ENCODE data around the gene DCDC2B. TPM values are rescaled to one million over a fixed set of nuclear protein-coding genes. Genes with fewer than 3 reads are reported as not detected.

DCDC2B gene
- total and polyA plus RNA-seq, 7 donors: 0.04 TPM; not detected in 6

DNA sequence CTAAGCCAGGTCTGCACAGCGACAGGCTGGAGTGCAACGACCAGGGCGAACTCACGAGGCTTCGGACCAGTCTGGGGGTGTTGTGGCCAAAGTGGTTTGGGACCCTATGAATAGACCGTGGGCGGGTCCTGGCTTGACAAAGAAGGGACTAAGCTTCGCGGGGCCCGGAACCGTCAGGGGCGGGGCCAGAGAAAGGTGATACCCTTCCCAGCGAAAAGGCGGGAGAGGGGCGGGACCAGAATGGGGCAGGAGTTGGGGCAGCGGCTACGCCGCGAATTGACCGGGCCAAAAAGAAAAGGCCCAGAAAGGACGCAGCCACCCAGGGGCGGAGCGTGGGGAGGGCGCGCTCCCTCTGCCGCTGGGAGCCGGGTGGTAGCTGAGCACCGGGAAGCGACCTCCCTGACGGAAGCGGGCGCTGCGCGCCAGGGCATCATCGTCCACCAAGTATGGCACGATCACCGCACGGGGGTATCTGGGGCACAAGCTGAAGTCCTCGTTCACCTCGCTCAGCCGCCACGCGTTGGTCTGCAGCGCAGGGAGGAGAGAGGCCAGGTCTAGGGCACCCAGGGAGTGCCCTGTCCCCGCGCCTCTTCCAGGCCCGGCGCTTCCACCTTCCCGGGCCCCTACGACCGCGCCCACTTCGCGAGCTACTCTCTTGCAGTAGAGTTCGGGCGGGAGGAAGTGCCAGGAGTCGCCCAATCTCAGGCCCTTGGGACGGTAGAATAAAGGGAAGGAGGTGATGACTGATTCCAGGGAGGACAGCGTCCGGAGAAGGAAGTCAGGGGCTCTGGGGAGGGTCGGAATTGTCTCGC lies 31.5 kb downstream of the DCDC2B start:
- intact Hi-C loops (cut with DNase I): loop anchor here (1.0 kb wide), 1 partner anchor 18 kb away; the partner anchor contains the start of genes EIF3I and TMEM234
- TF ChIP-seq, protein P1, sequence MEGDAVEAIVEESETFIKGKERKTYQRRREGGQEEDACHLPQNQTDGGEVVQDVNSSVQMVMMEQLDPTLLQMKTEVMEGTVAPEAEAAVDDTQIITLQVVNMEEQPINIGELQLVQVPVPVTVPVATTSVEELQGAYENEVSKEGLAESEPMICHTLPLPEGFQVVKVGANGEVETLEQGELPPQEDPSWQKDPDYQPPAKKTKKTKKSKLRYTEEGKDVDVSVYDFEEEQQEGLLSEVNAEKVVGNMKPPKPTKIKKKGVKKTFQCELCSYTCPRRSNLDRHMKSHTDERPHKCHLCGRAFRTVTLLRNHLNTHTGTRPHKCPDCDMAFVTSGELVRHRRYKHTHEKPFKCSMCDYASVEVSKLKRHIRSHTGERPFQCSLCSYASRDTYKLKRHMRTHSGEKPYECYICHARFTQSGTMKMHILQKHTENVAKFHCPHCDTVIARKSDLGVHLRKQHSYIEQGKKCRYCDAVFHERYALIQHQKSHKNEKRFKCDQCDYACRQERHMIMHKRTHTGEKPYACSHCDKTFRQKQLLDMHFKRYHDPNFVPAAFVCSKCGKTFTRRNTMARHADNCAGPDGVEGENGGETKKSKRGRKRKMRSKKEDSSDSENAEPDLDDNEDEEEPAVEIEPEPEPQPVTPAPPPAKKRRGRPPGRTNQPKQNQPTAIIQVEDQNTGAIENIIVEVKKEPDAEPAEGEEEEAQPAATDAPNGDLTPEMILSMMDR (IDR thresholded peaks at IDR 0.05): peak in 2 of 4 experiments; percentile 9 to 24
- TF ChIP-seq POLR2A (IDR thresholded peaks at IDR 0.05): peak in 1 of 2 donors; percentile 15
- peak; percentile 49 to 76 (median 62) for TF ChIP-seq POLR2AphosphoS5 (IDR thresholded peaks at IDR 0.05)
- no peak for TF ChIP-seq EP300 (IDR thresholded peaks at IDR 0.05)
- Histone ChIP-seq H3K4me1 (peaks cover 0 to 32% (median 18%) of the 10 kb centered on the region in 4 donors), H3K27me3 (no peaks in the 10 kb centered on the region), H3K4me3 (peak overlapping the region; percentile 57 to 64 (median 63)), H3K27ac (peak overlapping the region; percentile 75 to 91 (median 80)), H3K9me3 (no peaks in the 10 kb centered on the region), H3K36me3 (no peaks in the 10 kb centered on the region)
- DNase-seq: peak; percentile 91
- WGBS, 2 donors: 3 to 5% methylated on average over 62 of the region's 62 CpGs

DNA sequence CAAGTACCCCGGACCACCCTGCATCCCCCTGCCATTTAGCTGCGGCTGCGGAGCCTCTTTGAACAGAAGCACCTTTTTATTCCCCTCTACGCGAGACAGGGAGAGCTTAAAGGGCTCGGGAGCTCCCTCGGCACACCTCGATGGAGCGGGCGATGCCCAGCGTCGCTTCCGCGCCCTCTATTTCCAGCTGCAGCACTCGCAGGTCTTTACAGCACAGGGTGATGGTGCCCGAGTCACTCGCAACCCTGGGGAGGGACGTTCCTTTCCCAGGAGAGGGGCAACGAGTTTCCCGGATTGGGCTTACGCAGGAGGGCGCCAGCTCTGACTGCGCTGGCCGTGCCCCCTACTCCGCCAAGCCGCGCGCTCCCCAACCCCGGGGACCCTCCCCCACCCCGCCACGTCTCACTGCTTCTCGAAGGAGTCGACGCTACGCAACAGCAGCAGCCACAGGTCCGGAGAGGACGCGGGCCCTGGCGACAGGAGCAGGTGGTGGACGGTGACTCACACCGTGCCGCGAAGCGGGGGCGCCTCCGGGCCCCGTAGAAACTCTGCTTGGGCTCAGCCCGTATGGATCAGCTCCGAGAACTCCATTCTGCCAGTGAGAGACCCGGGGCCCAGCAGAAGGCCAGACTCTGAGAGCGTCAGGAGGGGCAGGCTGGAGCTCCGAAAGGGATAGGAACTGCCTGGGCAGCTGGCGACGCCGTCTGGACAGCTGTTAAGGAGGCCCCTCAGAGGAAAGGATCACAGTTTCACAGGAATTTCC lies 32.3 kb downstream of the DCDC2B start:
- Histone ChIP-seq H3K27ac (peak overlapping the region; percentile 75 to 91 (median 80)), H3K27me3 (no peaks in the 10 kb centered on the region), H3K4me3 (peak overlapping the region; percentile 57 to 64 (median 63)), H3K4me1 (peaks cover 0 to 32% (median 18%) of the 10 kb centered on the region in 4 donors), H3K9me3 (no peaks in the 10 kb centered on the region), H3K36me3 (no peaks in the 10 kb centered on the region)
- intact Hi-C loops (cut with DNase I): loop anchor here (1.0 kb wide), 1 partner anchor 51 kb away; the partner anchor contains the start of gene HDAC1
- peak in 1 of 4 donors; percentile 17 for TF ChIP-seq POLR2AphosphoS5 (IDR thresholded peaks at IDR 0.05)
- TF ChIP-seq, protein P1 (IDR thresholded peaks at IDR 0.05): no peak
- 1 to 2% methylated on average over 55 of the region's 55 CpGs for whole genome bisulfite sequencing, 2 donors
- DNase-seq: peak; percentile 84

DNA sequence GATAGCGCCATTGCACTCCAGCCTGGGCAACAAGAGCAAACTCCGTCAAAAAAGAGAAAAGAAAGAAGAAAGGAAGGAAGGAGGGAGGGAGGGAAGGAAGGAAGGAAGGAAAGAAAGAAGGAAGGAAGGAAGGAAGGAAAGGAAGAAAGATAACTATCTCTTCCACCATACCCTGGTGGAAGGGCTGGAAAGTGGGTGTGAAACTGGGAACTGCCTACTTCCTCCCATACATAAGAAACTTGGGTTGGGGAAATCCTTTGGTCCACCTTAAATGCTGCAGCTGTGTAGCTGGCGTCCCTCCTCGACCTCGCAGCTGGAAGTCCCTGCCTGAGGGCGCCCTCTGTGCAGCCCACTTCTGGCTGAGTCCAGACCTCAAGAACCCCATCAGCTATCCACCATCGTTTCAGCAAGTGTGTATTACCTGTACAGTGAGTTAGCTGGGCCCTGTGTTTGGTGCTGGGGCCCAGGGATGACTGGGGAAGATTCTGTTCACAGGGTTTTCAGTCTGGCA lies 33.5 kb downstream of the DCDC2B start:
- Histone ChIP-seq H3K4me1 (peaks cover 0 to 43% (median 29%) of the 10 kb centered on the region in 4 donors), H3K27ac (peak overlapping the region in 1 of 4 donors; percentile 81)

DNA sequence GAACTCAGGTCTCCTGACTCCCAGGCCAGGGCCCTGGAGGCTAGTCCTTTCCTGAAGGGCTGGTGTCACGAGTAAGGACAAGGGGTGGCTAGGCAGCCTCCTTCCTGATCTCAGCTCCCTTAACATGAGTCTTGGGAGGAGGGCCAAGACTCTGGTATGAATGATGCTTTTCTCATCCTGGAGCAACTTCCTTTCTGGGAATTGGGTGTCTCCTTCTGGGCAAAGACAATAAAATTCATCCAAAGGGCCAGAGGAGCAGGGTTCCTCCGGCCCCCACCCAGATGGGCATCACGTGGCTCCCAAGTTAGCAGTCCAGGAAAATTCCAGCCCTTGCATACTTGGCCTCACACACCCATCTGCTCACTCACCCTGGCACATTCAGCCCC lies 38.0 kb downstream of the DCDC2B start, which contains the start of gene FAM167B:
FAM167B (plus strand) TSS at position 335 of the 386 bp plus-strand sequence. CDS start 200 bp downstream, outside the sequence.
- H3K27ac ChIP-seq: peak within 1 kb of the TSS; percentile 45 to 74 (median 52)
- no peak for TF ChIP-seq POLR2A (IDR thresholded peaks at IDR 0.05)
- TF ChIP-seq POLR2AphosphoS5 (IDR thresholded peaks at IDR 0.05): peak in 3 of 4 donors; percentile 24 to 72 (median 35)
- TF ChIP-seq EP300 (IDR thresholded peaks at IDR 0.05): peak in 1 of 4 donors; percentile 9
- intact Hi-C loops (cut with DNase I): no loop called here
- peak; percentile 77 for DNase-seq
- H3K9me3 ChIP-seq: no peaks in the 10 kb centered on the region
- no peaks in the 10 kb centered on the region for H3K36me3 ChIP-seq
- H3K4me3 ChIP-seq: no peak within 1 kb of the TSS
- no peaks in the 10 kb centered on the region for H3K27me3 ChIP-seq
- 50 to 58% methylated on average over 3 of the region's 3 CpGs for WGBS, 2 donors
- peaks cover 0 to 35% (median 19%) of the 10 kb centered on the region in 4 donors for H3K4me1 ChIP-seq

More for the DNA sequence above, 33.5 kb downstream of the DCDC2B start:
- H3K4me3 ChIP-seq: no peak overlapping the region
- no peaks in the 10 kb centered on the region for H3K36me3 ChIP-seq
- 42 to 49% methylated on average over 7 of the region's 7 CpGs for WGBS, 2 donors
- H3K27me3 ChIP-seq: no peaks in the 10 kb centered on the region
- TF ChIP-seq, protein P1 (IDR thresholded peaks at IDR 0.05): no peak
- no peak for TF ChIP-seq POLR2AphosphoS5 (IDR thresholded peaks at IDR 0.05)
- no peak for TF ChIP-seq POLR2A (IDR thresholded peaks at IDR 0.05)
- TF ChIP-seq EP300 (IDR thresholded peaks at IDR 0.05): no peak
- DNase-seq: peak; percentile 67
- H3K9me3 ChIP-seq: no peaks in the 10 kb centered on the region
- intact Hi-C loops (cut with DNase I): no loop called here

Measured in sigmoid colon (tissue), 7 donors.